Kidney (tissue), 14 donors: ENCODE measurements around the gene FNDC1. TPM values are rescaled to one million over a fixed set of nuclear protein-coding genes. Genes with fewer than 3 reads are reported as not detected.

Source experiments
- DNase-seq, 5 donors: peaks; one replicate each; pipeline ENCODE4 v3.0.0-alpha.2; 2013 to 2020
- FAIRE-seq: peaks from 2 replicates; lab custom pipeline; 2012; peaks lifted over from hg19 to GRCh38; lab: Jason Lieb, UNC
- H3K27ac ChIP-seq, 2 donors: one replicate each; pipeline ENCODE4 v1.7.0; 2013; ENCODE audit warnings: low read depth in 2 of 2, low read length in 2 of 2, inconsistent platforms in 1 of 2
- H3K27me3 ChIP-seq: one replicate; pipeline ENCODE4 v1.7.1; 2013; ENCODE audit warnings: low read length, inconsistent platforms; ENCODE audit not compliant: control insufficient read depth, insufficient read depth
- H3K36me3 ChIP-seq, 3 donors: one replicate each; pipeline versions ENCODE4 v1.7.0 to v1.7.1; 2013; ENCODE audit warnings: low read length in 3 of 3, control low read depth in 1 of 3, inconsistent platforms in 1 of 3; ENCODE audit not compliant: insufficient read depth in 3 of 3, control insufficient read depth in 2 of 3
- H3K4me1 ChIP-seq, 3 donors: one replicate each; pipeline versions ENCODE4 v1.7.0 to v1.7.1; 2013; ENCODE audit warnings: low read length in 3 of 3, inconsistent platforms in 1 of 3, low read depth in 1 of 3; ENCODE audit not compliant: control insufficient read depth in 2 of 3, insufficient read depth in 2 of 3
- H3K4me3 ChIP-seq, 3 donors: one replicate each; pipeline versions ENCODE4 v1.7.0 to v1.8.1; 2013; ENCODE audit warnings: low read length in 3 of 3, control low read depth in 1 of 3, inconsistent platforms in 1 of 3
- H3K9ac ChIP-seq, 3 donors: one replicate each; pipeline versions ENCODE4 v1.7.0 to v1.7.1; 2013; ENCODE audit warnings: low read length in 3 of 3, control low read depth in 1 of 3, inconsistent platforms in 1 of 3
- H3K9me3 ChIP-seq, 3 donors: one replicate each; pipeline versions ENCODE4 v1.7.0 to v1.7.1; 2013; ENCODE audit warnings: low read length in 3 of 3, control low read depth in 1 of 3, inconsistent platforms in 1 of 3; ENCODE audit not compliant: control insufficient read depth in 2 of 3, insufficient read depth in 1 of 3
- CTCF ChIP-seq: IDR thresholded peaks from 3 replicates; pipeline ENCODE4 v1.5.1; 2012; ENCODE audit warnings: mild to moderate bottlenecking, moderate library complexity, borderline replicate concordance; ENCODE audit not compliant: insufficient read depth; ENCODE audit errors: extremely low read depth
- intact Hi-C: fragments of 100-400 bp; cut with DNase I; formaldehyde crosslinking; loops from one replicate; pipeline ENCODE4 v1.11.1; 2022
- polyA plus RNA-seq: library from polyadenylated mRNA; stranded (reverse); fragments of 350-450 nt; fragmentation: Illumina TruSeq; extraction: RNeasy Lipid Tissue Mini Kit (QIAGEN cat#74804); gene quantifications from one replicate; pipeline ENCODE4 v1.2.3, GENCODE V29; 2014; ENCODE audit warnings: low read depth, low replicate concordance; ENCODE audit not compliant: insufficient read depth
- total RNA-seq: library from RNA; stranded (reverse); fragmentation: NEBNext Ultra II Directional; extraction: Animal tissue kit (Norgen Biotek cat#: 25700); gene quantifications from one replicate; pipeline ENCODE4 v1.2.1, GENCODE V29; 2021
- donor health status: control.
- donor health status: control.
- donor health status: control.
- donor health status: control.
- donor health status: control.
- donor health status: DM: yes; HTN: yes; CAD: no.
- donor health status: Normal renal cell carcinoma (clear cell type).

Gene FNDC1
- total and polyA plus RNA-seq, 2 donors from 2014 or later, result 0.69 to 1.3 TPM

- Histone ChIP-seq H3K9ac (no peak overlapping the region), H3K4me1 (no peaks in the 10 kb centered on the region), H3K27ac (no peak overlapping the region), H3K27me3 (no peaks in the 10 kb centered on the region), H3K9me3 (no peaks in the 10 kb centered on the region), H3K36me3 (no peaks in the 10 kb centered on the region), H3K4me3 (no peak overlapping the region)
- DNase-seq, result no peak
- no peak for TF ChIP-seq CTCF
- no peak for FAIRE-seq
- intact Hi-C loops, result no loop called here
Measured at GRCh38 chr6:159193923-159194322, 24.7 kb downstream of the FNDC1 start.

- Histone ChIP-seq H3K9ac (no peak overlapping the region), H3K9me3 (no peaks in the 10 kb centered on the region), H3K27ac (no peak overlapping the region), H3K4me1 (no peaks in the 10 kb centered on the region), H3K36me3 (no peaks in the 10 kb centered on the region), H3K27me3 (no peaks in the 10 kb centered on the region), H3K4me3 (no peak overlapping the region)
- intact Hi-C loops, result no loop called here
- no peak for TF ChIP-seq CTCF
- FAIRE-seq, result no peak
- no peak for DNase-seq
Measured at GRCh38 chr6:159194421-159194820, 25.2 kb downstream of the FNDC1 start.

GRCh38 chr6:159196430-159196975 lies 27.3 kb downstream of the FNDC1 start:
- H3K9me3 ChIP-seq, result no peaks in the 10 kb centered on the region
- H3K27me3 ChIP-seq, result no peaks in the 10 kb centered on the region
- no peak overlapping the region for H3K27ac ChIP-seq
- no peaks in the 10 kb centered on the region for H3K4me1 ChIP-seq
- DNase-seq (no peak), FAIRE-seq (no peak)
- no peak for TF ChIP-seq CTCF
- H3K36me3 ChIP-seq, result no peaks in the 10 kb centered on the region
- intact Hi-C loops, result no loop called here
- no peak overlapping the region for H3K4me3 ChIP-seq
- no peak overlapping the region for H3K9ac ChIP-seq

GRCh38 chr6:159197251-159197650 lies 28.1 kb downstream of the FNDC1 start:
- DNase-seq, result no peak
- H3K4me3 ChIP-seq, result no peak overlapping the region
- FAIRE-seq, result no peak
- intact Hi-C loops, result no loop called here
- no peaks in the 10 kb centered on the region for H3K27me3 ChIP-seq
- H3K9ac ChIP-seq, result no peak overlapping the region
- H3K9me3 ChIP-seq, result no peaks in the 10 kb centered on the region
- no peaks in the 10 kb centered on the region for H3K4me1 ChIP-seq
- no peak for TF ChIP-seq CTCF
- no peak overlapping the region for H3K27ac ChIP-seq
- no peaks in the 10 kb centered on the region for H3K36me3 ChIP-seq
